HEK293 (cell line): Measurements from ENCODE around the gene GLIS1.

ENCODE experiments used
- ZNF184 ChIP-seq: fragments of 450-650 bp; IDR thresholded peaks from 2 replicates; pipeline ENCODE4 v1.5.1; 2018; ENCODE audit warnings: missing biosample characterization, mild to moderate bottlenecking, missing genetic modification characterization
- TF ChIP-seq, protein P1 (sequence below): fragments of 450-650 bp; formaldehyde crosslinking; IDR thresholded peaks from 2 replicates; pipeline ENCODE4 v1.5.1; 2016; ENCODE audit warnings: missing biosample characterization, missing genetic modification characterization
- TF ChIP-seq, protein P2 (sequence below): fragments of 450-650 bp; formaldehyde crosslinking; IDR thresholded peaks from 2 replicates; pipeline ENCODE4 v1.5.1; 2016; ENCODE audit warnings: missing biosample characterization, missing genetic modification characterization

GRCh38 chr1:53636621-53637171 lies 102.3 kb downstream of the GLIS1 start:
- TF ChIP-seq, protein P1, sequence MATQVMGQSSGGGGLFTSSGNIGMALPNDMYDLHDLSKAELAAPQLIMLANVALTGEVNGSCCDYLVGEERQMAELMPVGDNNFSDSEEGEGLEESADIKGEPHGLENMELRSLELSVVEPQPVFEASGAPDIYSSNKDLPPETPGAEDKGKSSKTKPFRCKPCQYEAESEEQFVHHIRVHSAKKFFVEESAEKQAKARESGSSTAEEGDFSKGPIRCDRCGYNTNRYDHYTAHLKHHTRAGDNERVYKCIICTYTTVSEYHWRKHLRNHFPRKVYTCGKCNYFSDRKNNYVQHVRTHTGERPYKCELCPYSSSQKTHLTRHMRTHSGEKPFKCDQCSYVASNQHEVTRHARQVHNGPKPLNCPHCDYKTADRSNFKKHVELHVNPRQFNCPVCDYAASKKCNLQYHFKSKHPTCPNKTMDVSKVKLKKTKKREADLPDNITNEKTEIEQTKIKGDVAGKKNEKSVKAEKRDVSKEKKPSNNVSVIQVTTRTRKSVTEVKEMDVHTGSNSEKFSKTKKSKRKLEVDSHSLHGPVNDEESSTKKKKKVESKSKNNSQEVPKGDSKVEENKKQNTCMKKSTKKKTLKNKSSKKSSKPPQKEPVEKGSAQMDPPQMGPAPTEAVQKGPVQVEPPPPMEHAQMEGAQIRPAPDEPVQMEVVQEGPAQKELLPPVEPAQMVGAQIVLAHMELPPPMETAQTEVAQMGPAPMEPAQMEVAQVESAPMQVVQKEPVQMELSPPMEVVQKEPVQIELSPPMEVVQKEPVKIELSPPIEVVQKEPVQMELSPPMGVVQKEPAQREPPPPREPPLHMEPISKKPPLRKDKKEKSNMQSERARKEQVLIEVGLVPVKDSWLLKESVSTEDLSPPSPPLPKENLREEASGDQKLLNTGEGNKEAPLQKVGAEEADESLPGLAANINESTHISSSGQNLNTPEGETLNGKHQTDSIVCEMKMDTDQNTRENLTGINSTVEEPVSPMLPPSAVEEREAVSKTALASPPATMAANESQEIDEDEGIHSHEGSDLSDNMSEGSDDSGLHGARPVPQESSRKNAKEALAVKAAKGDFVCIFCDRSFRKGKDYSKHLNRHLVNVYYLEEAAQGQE: no peak
- TF ChIP-seq, protein P2, sequence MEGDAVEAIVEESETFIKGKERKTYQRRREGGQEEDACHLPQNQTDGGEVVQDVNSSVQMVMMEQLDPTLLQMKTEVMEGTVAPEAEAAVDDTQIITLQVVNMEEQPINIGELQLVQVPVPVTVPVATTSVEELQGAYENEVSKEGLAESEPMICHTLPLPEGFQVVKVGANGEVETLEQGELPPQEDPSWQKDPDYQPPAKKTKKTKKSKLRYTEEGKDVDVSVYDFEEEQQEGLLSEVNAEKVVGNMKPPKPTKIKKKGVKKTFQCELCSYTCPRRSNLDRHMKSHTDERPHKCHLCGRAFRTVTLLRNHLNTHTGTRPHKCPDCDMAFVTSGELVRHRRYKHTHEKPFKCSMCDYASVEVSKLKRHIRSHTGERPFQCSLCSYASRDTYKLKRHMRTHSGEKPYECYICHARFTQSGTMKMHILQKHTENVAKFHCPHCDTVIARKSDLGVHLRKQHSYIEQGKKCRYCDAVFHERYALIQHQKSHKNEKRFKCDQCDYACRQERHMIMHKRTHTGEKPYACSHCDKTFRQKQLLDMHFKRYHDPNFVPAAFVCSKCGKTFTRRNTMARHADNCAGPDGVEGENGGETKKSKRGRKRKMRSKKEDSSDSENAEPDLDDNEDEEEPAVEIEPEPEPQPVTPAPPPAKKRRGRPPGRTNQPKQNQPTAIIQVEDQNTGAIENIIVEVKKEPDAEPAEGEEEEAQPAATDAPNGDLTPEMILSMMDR (tag by site-specific recombination): no peak
- no peak for TF ChIP-seq ZNF184 (tag by site-specific recombination)
